SH-SY5Y (cell line): ENCODE data around the gene DAPK1.

Source experiments
- GATA2 ChIP-seq: IDR thresholded peaks from 2 replicates; pipeline ENCODE4 v1.6.1; 2011; ENCODE audit warnings: mild to moderate bottlenecking, low read depth, low read length
- GATA3 ChIP-seq: IDR thresholded peaks from 2 replicates; pipeline ENCODE4 v1.6.1; 2011; ENCODE audit warnings: low read depth, mild to moderate bottlenecking, low read length, moderate library complexity

DNA sequence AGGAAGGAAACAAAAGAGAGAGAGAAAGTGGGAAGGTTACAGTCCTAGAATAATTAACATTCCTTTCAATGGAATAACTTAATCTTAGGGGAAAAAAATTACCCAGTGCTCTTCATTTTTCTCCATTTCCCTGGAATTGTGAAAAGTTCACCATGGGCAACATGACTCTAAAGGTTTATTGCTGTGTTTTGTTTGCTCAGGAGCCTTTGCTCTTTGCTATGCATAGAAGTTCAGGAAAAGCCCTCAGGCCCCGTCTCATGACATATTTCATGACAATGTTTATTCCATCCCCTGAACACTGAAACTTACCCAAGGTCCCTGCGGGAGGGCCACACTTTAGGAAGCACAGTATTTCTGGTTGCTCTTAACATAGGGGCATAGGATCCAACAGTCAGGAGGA is 218.5 kb downstream of the DAPK1 start:
- no peak for TF ChIP-seq GATA3
- TF ChIP-seq GATA2 = no peak
